IPS-NIHi7 (cell line): ENCODE results near the gene CAMTA1.

Source experiments
- DNase-seq: peaks from one replicate; pipeline ENCODE4 v3.0.0; 2012; ENCODE audit warnings: mixed read lengths; ENCODE audit errors: extremely low spot score

Gene CAMTA1

GRCh38 chr1:7253988-7254587, 468.8 kb downstream of the CAMTA1 start:
- DNase-seq: no peak

DNA sequence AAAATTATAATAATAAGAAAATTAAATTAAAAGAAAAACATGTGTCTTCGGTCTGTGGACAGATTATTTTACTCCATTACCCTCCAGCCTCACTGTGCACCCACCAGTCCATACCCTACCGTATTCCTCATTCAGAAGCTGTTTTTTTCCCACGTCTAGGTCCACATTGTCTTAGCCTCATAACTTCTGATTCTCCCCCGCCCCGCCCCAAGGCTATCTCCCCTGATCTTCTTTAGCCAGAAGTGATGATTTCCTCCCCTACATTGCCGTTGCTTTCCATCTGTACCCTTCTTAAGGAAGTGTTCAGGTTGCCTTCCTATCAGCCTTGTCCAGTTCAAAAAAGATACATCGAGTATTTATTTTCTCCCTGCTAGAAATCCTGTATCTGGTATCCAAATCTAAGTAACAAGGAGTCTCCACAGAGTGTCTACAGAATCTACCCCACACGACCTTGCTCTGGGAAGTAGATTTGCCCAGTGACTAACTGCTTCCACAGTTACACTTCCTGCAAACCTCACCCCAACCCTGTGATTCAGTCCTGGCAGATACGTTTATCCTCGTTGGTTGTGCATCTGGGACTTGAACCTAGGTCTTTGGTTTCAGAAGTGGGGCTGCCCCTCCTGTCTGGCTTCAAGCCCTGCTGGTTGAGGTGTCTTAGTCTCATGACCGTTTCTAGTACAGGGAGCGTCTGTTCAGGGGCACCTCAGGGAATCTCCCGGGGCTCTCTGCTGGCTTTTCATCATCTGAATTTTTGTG, 470.2 kb downstream of the CAMTA1 start:
- DNase-seq: no peak

DNA sequence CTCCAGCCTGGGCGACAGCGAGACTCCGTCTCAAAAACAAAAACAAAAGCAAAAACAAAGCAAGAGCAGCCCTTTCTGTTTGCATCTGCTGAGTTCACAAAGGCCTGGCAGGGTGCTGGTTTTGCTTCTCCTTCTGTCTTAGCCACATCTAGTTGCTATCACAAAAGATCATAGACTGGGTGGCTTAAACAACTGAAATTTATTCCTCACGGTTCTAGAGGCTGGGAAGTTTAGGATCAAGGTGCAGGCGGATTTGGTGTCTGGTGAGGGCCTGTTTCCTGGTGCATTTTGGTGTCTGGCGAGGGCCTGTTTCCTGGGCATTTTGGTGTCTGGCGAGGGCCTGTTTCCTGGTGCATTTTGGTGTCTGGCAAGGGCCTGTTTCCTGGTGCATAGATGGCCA, 471.3 kb downstream of the CAMTA1 start:
- DNase-seq: no peak

- no peak for DNase-seq
Measured at GRCh38 chr1:7257225-7257624, 472.0 kb downstream of the CAMTA1 start.

DNA sequence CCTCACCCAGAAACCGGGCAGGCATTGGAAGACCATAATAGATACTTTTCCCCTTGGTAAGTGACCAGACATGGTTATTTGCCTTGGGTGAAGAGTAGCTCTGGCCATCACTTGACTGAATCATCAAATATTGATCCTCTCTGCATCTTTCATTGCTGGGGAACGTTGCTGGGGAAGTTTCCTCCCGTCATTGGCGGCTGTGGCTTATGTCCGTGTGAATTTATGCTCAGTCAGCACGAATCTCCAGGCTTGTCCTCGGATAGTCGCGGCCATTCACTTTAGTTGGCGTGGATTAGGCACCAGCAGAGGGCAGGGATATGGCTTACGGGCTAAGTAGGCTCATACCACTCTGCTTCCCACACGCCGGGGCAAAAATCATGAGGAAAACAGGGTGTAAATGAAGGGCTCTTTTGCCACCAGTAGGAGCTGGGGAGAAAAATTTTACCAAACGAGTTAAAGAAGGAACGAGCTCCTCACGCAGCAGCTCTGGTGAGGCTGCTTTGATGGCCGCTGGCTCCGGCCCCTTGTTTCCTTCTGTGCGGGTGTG, 473.4 kb downstream of the CAMTA1 start:
- DNase-seq: no peak

DNA sequence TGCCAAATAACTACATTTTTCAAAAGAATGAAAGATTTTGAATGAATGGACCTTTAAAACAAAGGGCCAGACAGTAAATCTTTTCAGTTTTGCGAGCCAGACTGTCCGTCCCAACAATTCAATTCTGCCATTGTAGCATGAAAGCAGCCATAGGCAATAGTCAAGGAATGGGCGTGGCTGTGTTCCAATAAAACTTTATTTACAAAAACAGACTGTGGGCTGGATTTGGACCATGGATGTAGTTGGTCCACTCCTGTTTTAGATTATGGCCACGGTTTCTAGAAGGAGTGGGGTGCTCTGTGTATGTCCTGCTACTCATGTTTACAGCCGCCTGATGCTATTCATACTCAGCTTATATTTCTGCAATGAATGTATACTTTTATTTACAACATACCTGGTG, 474.7 kb downstream of the CAMTA1 start:
- no peak for DNase-seq

DNA sequence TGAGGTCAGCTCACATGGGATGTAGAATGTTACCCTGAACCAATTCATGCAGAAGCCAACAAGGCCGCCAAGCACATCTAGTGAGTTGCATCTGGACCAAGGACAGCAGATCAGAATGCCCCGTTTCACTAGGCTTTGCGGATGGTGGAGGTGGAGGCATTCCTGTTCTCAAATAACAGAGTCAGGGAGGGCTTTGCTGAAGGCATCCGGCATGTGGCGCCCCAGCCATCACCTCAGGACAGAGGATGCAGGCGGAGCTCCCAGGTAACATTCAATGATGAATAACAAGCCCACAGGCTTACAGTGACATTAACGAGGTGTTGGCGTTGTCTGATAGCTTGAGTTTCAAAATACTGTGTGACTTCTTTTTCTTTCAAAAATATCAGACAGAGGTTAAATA, 476.2 kb downstream of the CAMTA1 start:
- DNase-seq: peak; percentile 68

DNA sequence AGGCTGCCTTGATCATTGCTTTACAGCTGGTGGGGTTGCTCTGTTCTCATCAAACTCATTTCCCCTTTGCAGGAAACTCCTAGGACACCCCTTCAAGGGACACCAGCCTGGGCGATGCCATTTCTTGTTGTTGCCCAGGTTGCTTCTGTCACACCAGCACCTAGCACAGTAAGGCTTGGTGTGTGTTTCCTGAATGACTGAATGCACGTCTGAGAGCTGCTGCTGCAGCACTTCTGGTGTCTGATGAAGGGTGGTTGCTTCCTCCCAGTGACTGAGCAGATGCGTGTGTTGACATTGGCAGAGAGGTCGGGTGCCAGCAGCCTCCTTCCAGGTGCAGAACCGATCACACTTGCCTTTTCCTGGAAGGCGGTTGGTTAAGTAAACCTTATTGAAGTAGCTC, 477.4 kb downstream of the CAMTA1 start:
- no peak for DNase-seq

- no peak for DNase-seq
Measured at GRCh38 chr1:7263021-7263960, 478.0 kb downstream of the CAMTA1 start.

GRCh38 chr1:7264101-7264500, 478.8 kb downstream of the CAMTA1 start:
- no peak for DNase-seq

DNA sequence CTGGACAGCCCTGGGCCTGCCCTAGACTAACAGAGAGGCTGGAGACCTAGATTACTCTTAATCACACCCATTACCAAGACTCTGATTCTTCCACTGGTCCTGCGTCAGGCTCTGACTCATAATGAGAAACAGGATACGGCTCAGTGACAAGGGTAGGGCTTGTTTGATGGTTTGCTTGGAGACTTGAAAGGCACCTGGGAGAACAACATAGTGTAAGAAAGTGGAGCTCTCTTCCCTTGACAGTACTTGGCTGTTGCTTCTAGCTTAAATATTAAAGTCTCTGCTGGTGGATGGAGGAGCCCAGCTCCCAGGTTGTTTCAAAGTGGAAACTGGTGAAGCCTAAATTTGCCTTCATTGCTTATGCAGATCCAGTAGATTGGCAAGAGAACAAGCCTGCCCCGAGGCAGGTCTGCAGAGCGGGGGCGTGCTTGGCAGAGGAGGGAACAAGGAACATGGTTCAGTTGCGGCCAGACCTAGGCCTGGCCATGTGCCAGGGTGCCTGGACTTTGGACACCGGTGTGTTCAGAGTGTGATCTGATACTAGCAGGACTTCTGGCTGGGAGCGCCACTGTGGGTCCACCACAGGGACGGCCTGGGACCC, 480.6 kb downstream of the CAMTA1 start:
- DNase-seq: no peak

GRCh38 chr1:7266561-7266960, 481.3 kb downstream of the CAMTA1 start:
- DNase-seq: no peak

DNA sequence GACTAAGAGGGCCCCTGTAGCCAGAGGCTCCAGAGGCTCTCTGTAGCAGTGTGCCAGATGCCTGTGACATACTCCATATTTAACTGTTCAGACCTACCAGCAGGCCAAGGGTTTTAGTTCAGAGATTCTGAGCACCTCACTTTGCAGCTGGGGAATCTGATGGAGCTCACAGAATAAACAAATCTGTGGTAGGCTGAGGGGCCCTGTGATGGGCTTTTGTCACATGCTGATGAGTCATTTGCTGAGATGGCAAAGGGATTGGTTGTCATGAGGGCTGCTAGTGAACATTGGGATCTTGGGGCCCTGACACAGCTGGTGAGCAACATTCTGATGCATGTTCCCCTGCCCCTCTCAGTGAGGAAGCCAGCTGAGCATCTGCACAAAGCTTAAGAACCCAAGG, 482.2 kb downstream of the CAMTA1 start:
- DNase-seq: no peak

DNA sequence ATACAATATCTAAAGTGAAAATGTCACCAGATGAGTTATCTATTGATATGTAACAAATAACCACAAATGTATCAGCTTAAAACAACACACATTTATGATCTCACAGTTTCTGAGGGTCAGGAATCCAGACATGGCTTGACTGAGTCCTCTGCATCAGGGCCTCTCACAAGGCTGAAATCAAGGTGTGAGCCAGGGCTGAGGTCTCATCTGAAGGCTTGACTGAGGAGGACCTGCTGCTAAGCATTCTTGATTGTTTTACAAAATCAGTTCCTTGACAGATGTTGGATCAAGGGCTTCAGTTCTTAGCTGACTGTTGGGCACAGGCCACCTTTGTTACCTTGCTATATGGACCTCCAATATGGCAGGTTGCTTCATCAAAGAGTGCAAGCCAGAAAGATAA, 483.7 kb downstream of the CAMTA1 start:
- no peak for DNase-seq

DNA sequence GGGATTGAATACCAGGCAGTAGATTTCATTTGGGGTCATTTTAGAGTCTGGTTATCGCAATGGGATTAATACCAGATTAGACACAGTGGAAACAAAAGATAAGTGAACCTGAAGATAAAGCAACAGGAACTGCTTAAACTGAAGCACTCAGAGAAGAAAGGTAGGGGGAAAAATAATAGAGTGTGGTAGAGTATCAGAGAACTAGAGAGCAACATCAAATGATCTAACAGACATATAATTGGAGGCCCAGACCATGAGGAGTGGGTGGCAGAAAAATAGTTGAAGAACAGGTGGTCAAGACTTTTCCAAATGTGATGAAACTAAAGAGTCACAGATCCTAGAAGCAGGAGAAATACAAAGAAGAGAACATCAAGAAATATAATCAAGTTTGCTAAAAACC, 484.3 kb downstream of the CAMTA1 start:
- no peak for DNase-seq

DNA sequence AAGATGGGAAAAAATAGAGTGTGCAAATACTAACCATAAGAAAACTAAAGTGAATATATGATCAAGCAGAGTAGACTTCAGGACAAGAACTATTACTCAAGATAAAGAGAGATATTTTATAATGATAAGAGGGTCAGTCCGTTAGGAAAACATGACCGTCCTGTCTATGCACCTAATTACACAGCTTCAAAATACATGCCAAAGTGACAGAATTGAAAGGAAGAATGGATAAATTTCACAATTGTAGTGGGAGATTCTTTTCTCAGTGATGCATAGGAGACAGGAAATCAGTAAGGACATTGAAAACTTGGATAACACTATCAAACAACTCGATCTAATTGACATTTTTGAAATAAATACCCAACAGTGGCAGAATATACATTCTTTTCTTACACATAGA, 489.0 kb downstream of the CAMTA1 start:
- DNase-seq: no peak

DNA sequence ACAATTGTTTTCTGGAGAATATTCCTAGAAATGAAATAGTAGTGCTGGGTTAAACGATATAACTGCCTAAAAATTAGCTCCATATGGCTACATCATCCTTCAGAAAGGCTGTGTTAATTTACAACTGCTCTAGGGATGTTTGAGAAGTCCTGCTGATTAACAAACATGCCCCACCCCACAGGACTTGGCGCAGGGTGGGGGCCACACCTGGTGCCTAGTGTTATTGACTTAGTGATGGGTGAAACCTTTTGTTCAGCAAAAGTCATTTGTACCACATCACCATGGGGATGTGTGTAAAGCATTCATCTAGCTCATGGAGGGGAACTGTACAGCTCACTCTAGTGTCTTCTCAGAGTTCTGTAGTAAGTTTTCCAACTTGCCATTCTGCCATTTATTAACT, 492.8 kb downstream of the CAMTA1 start:
- no peak for DNase-seq

GRCh38 chr1:7278827-7279765, 493.8 kb downstream of the CAMTA1 start:
- DNase-seq: no peak

DNA sequence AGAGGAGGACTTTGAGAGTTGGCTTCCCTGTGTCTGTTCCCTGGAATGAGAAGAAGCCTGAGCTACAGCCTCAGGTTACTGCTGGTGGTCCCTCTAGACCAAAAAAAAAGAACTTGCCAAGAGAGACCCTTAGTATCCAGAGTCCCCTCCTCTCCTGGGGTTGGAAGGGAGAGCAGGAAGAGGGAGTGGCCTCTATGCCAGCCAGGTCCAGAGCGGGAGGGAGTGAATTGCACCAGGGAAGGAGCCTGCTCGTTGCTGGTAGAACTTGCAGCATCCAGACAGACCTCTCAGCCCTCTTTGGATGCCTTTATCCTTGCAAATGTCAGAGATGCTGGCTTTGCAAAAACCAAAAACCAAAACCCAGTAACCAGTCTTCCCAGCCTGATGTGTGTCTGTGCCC, 494.5 kb downstream of the CAMTA1 start:
- DNase-seq: no peak

GRCh38 chr1:7280347-7280960, 495.2 kb downstream of the CAMTA1 start:
- no peak for DNase-seq
